Activated naive CD4-positive, alpha-beta T cell treated with anti-CD3 and anti-CD28 coated beads, Interleukin-2, amount 10 ng/mL, durations not matched to agents 7 days and 5 days (primary cell): Measurements from ENCODE around the gene KIF26A.

Experiments
- CTCF ChIA-PET: fragments of 350-600 bp; sonication (Branson Sonifier 250); formaldehyde crosslinking; loops from one replicate; lab custom pipeline; 2021; ENCODE audit warnings: antibody characterized with exemption; lab: Charles Lee
- DNase-seq: peaks from one replicate; pipeline ENCODE4 v3.0.0-alpha.2; 2020
- H3K27ac Mint-ChIP-seq: one replicate; pipeline ENCODE4 v1.8.0; 2021; ENCODE audit warnings: mild to moderate bottlenecking, moderate library complexity, mixed read lengths
- H3K27me3 Mint-ChIP-seq: one replicate; pipeline ENCODE4 v1.8.0; 2021; ENCODE audit warnings: mild to moderate bottlenecking, mixed read lengths
- H3K36me3 Mint-ChIP-seq: one replicate; pipeline ENCODE4 v1.8.0; 2021; ENCODE audit warnings: mixed read lengths
- H3K4me1 Mint-ChIP-seq: one replicate; pipeline ENCODE4 v1.8.0; 2021; ENCODE audit warnings: mixed read lengths
- H3K4me3 Mint-ChIP-seq: one replicate; pipeline ENCODE4 v1.8.0; 2021; ENCODE audit warnings: mild to moderate bottlenecking, moderate library complexity, mixed read lengths
- H3K9me3 Mint-ChIP-seq: one replicate; pipeline ENCODE4 v1.8.0; 2021; ENCODE audit warnings: mixed read lengths

The KIF26A gene

GRCh38 chr14:104181761-104182530 is 43.6 kb downstream of the KIF26A start:
- Mint-ChIP-seq H3K9me3 (no peaks in the 10 kb centered on the region), H3K27ac (no peak overlapping the region), H3K4me3 (no peak overlapping the region), H3K36me3 (no peaks in the 10 kb centered on the region), H3K4me1 (no peaks in the 10 kb centered on the region), H3K27me3 (no peaks in the 10 kb centered on the region)
- CTCF ChIA-PET: no interaction called here
- DNase-seq: no peak

GRCh38 chr14:104182857-104183425 is 44.6 kb downstream of the KIF26A start:
- Mint-ChIP-seq H3K27me3 (no peaks in the 10 kb centered on the region), H3K4me1 (no peaks in the 10 kb centered on the region), H3K4me3 (no peak overlapping the region), H3K36me3 (no peaks in the 10 kb centered on the region), H3K9me3 (no peaks in the 10 kb centered on the region), H3K27ac (no peak overlapping the region)
- CTCF ChIA-PET: no interaction called here
- DNase-seq: no peak

GRCh38 chr14:104183796-104184195 is 45.4 kb downstream of the KIF26A start:
- no peaks in the 10 kb centered on the region for H3K27me3 Mint-ChIP-seq
- DNase-seq: no peak
- H3K27ac Mint-ChIP-seq: no peak overlapping the region
- H3K4me1 Mint-ChIP-seq: no peaks in the 10 kb centered on the region
- H3K36me3 Mint-ChIP-seq: no peaks in the 10 kb centered on the region
- CTCF ChIA-PET: no interaction called here
- no peak overlapping the region for H3K4me3 Mint-ChIP-seq
- H3K9me3 Mint-ChIP-seq: no peaks in the 10 kb centered on the region

GRCh38 chr14:104184506-104184905 is 46.1 kb downstream of the KIF26A start:
- Mint-ChIP-seq H3K4me3 (no peak overlapping the region), H3K4me1 (no peaks in the 10 kb centered on the region), H3K27me3 (no peaks in the 10 kb centered on the region), H3K9me3 (no peaks in the 10 kb centered on the region), H3K36me3 (no peaks in the 10 kb centered on the region), H3K27ac (no peak overlapping the region)
- DNase-seq: no peak
- CTCF ChIA-PET: no interaction called here

GRCh38 chr14:104184911-104185499 is 46.6 kb downstream of the KIF26A start:
- DNase-seq: no peak
- Mint-ChIP-seq H3K27ac (no peak overlapping the region), H3K4me1 (no peaks in the 10 kb centered on the region), H3K36me3 (no peaks in the 10 kb centered on the region), H3K9me3 (no peaks in the 10 kb centered on the region), H3K4me3 (no peak overlapping the region), H3K27me3 (no peaks in the 10 kb centered on the region)
- CTCF ChIA-PET: no interaction called here

GRCh38 chr14:104185916-104186495 is 47.6 kb downstream of the KIF26A start:
- CTCF ChIA-PET: no interaction called here
- no peak overlapping the region for H3K27ac Mint-ChIP-seq
- H3K4me3 Mint-ChIP-seq: no peak overlapping the region
- no peaks in the 10 kb centered on the region for H3K4me1 Mint-ChIP-seq
- H3K9me3 Mint-ChIP-seq: no peaks in the 10 kb centered on the region
- no peaks in the 10 kb centered on the region for H3K36me3 Mint-ChIP-seq
- no peak for DNase-seq
- no peaks in the 10 kb centered on the region for H3K27me3 Mint-ChIP-seq

- DNase-seq: no peak
- Mint-ChIP-seq H3K27me3 (no peaks in the 10 kb centered on the region), H3K27ac (no peak overlapping the region), H3K36me3 (no peaks in the 10 kb centered on the region), H3K4me1 (no peaks in the 10 kb centered on the region), H3K9me3 (no peaks in the 10 kb centered on the region), H3K4me3 (no peak overlapping the region)
- CTCF ChIA-PET: no interaction called here
Observed at GRCh38 chr14:104186575-104186974, 48.2 kb downstream of the KIF26A start.

- H3K36me3 Mint-ChIP-seq: no peaks in the 10 kb centered on the region
- CTCF ChIA-PET: no interaction called here
- H3K9me3 Mint-ChIP-seq: no peaks in the 10 kb centered on the region
Observed at GRCh38 chr14:104187121-104187889, 48.9 kb downstream of the KIF26A start.

GRCh38 chr14:104187931-104188726 is 49.7 kb downstream of the KIF26A start:
- H3K9me3 Mint-ChIP-seq: no peaks in the 10 kb centered on the region
- no peak for DNase-seq
- H3K4me1 Mint-ChIP-seq: no peaks in the 10 kb centered on the region
- no peak overlapping the region for H3K4me3 Mint-ChIP-seq
- no peak overlapping the region for H3K27ac Mint-ChIP-seq
- CTCF ChIA-PET: no interaction called here
- no peaks in the 10 kb centered on the region for H3K27me3 Mint-ChIP-seq
- no peaks in the 10 kb centered on the region for H3K36me3 Mint-ChIP-seq

More at GRCh38 chr14:104187121-104187889, 48.9 kb downstream of the KIF26A start:
- DNase-seq: no peak
- no peaks in the 10 kb centered on the region for H3K4me1 Mint-ChIP-seq
- no peak overlapping the region for H3K27ac Mint-ChIP-seq
- H3K4me3 Mint-ChIP-seq: no peak overlapping the region
- no peaks in the 10 kb centered on the region for H3K27me3 Mint-ChIP-seq

GRCh38 chr14:104188727-104189400 is 50.5 kb downstream of the KIF26A start:
- CTCF ChIA-PET: no interaction called here
- Mint-ChIP-seq H3K4me3 (no peak overlapping the region), H3K4me1 (no peaks in the 10 kb centered on the region), H3K36me3 (no peaks in the 10 kb centered on the region), H3K27me3 (no peaks in the 10 kb centered on the region), H3K9me3 (no peaks in the 10 kb centered on the region), H3K27ac (no peak overlapping the region)
- no peak for DNase-seq

GRCh38 chr14:104189629-104190335 is 51.4 kb downstream of the KIF26A start:
- Mint-ChIP-seq H3K27ac (no peak overlapping the region), H3K4me3 (no peak overlapping the region), H3K36me3 (no peaks in the 10 kb centered on the region), H3K4me1 (no peaks in the 10 kb centered on the region), H3K27me3 (no peaks in the 10 kb centered on the region), H3K9me3 (no peaks in the 10 kb centered on the region)
- DNase-seq: no peak
- CTCF ChIA-PET: no interaction called here

GRCh38 chr14:104190396-104191000 is 52.1 kb downstream of the KIF26A start:
- Mint-ChIP-seq H3K27me3 (no peaks in the 10 kb centered on the region), H3K4me1 (no peaks in the 10 kb centered on the region), H3K9me3 (no peaks in the 10 kb centered on the region), H3K27ac (no peak overlapping the region), H3K4me3 (no peak overlapping the region), H3K36me3 (no peaks in the 10 kb centered on the region)
- DNase-seq: no peak
- CTCF ChIA-PET: no interaction called here
